K562 (cell line): Measurements from ENCODE around the gene UBE2O. TPM values are rescaled to one million over a fixed set of nuclear protein-coding genes. Genes with fewer than 3 reads are reported as not detected.
A peak's percentile ranks its signal among the peaks of the same experiment; 100 is the strongest.

Experiments used
- ARNT ChIP-seq, 2 experiments: fragments of 450-650 bp; IDR thresholded peaks; 2 replicates each; pipeline ENCODE4 v1.6.1; 2016; ENCODE audit warnings: mild to moderate bottlenecking in 1 of 2
- C11orf30 ChIP-seq: fragments of 450-650 bp; IDR thresholded peaks from 2 replicates; pipeline ENCODE4 v1.6.1; 2016; ENCODE audit warnings: low read depth, mild to moderate bottlenecking
- CXXC5 ChIP-seq: fragments of 250-450 bp; sonication (Bioruptor Pico); IDR thresholded peaks from 2 replicates; pipeline ENCODE4 v1.8.0; 2022; ENCODE audit warnings: inconsistent platforms, mild to moderate bottlenecking, moderate library complexity
- HMG20B ChIP-seq: fragments of 250-450 bp; sonication (Bioruptor Pico); IDR thresholded peaks from 2 replicates; pipeline ENCODE4 v1.5.0; 2021; ENCODE audit warnings: mild to moderate bottlenecking
- NCOR1 ChIP-seq: fragments of 450-650 bp; IDR thresholded peaks from 2 replicates; pipeline ENCODE4 v1.6.1; 2016; ENCODE audit warnings: mild to moderate bottlenecking, moderate library complexity
- NFRKB ChIP-seq: fragments of 450-650 bp; IDR thresholded peaks from 2 replicates; pipeline ENCODE4 v1.6.1; 2016; ENCODE audit warnings: low read depth
- RNF2 ChIP-seq: sonication (generic); IDR thresholded peaks from 2 replicates; pipeline ENCODE4 v1.6.1; 2016
- RUNX1 ChIP-seq: sonication (generic); IDR thresholded peaks from 2 replicates; pipeline ENCODE4 v1.6.1; 2016; ENCODE audit warnings: antibody characterized with exemption, low read depth
- SMAD3 ChIP-seq: fragments of 450-650 bp; formaldehyde crosslinking; conservative IDR thresholded peaks from 2 replicates; pipeline ENCODE4 v1.4.0; 2020; ENCODE audit warnings: mild to moderate bottlenecking
- TCF7L2 ChIP-seq: fragments of 150-350 bp; IDR thresholded peaks from 2 replicates; pipeline ENCODE4 v1.6.1; 2016; ENCODE audit warnings: low read depth, mild to moderate bottlenecking, low read length, moderate library complexity
- ZEB2 ChIP-seq: fragments of 450-650 bp; IDR thresholded peaks from 2 replicates; pipeline ENCODE4 v1.6.1; 2016
- ZNF318 ChIP-seq, 2 experiments: fragments of 450-650 bp; IDR thresholded peaks; 2 replicates each; pipeline ENCODE4 v1.6.1; 2016; ENCODE audit warnings: mild to moderate bottlenecking in 2 of 2, borderline replicate concordance in 1 of 2, low read depth in 1 of 2, moderate library complexity in 1 of 2
- polyA plus RNA-seq, 8 experiments: library from polyadenylated mRNA; depleted of rRNA in 4 of 8; stranded (reverse) in 5 of 8; unstranded in 3 of 8; fragments of >200 nt; fragmentation: Nextera tagmentation in 2 of 8; fragmentation: Illumina TruSeq in 1 of 8; extraction: Ambion mirVana in 2 of 8; extraction: Trizol in 1 of 8; gene quantifications; 2 replicates each; pipeline versions ENCODE4 v1.2.1 to v1.2.3, GENCODE V29; 2011 to 2014; ENCODE audit warnings: inconsistent platforms in 1 of 8, missing spikeins in 1 of 8
- total RNA-seq, 7 experiments: library from RNA; depleted of rRNA in 6 of 7; stranded (reverse); fragments of >200 nt in 6 of 7; fragmentation: Illumina TruSeq in 2 of 7; extraction: Trizol in 2 of 7; gene quantifications; 2 replicates each; pipeline versions ENCODE4 v1.2.1 to v1.2.3, GENCODE V29; 2011 to 2021; ENCODE audit warnings: low replicate concordance in 1 of 7
- TF ChIP-seq, protein P1 (sequence below): fragments of 450-650 bp; IDR thresholded peaks from 2 replicates; pipeline ENCODE4 v1.6.1; 2017; ENCODE audit warnings: antibody characterized with exemption, mild to moderate bottlenecking
- TF ChIP-seq, protein P2 (sequence below): fragments of 450-650 bp; IDR thresholded peaks from 2 replicates; pipeline ENCODE4 v1.6.1; 2018; ENCODE audit warnings: mild to moderate bottlenecking, low read depth; ENCODE audit not compliant: partially characterized antibody

The UBE2O gene
- total and polyA plus RNA-seq, 9 of the 15 experiments (the other 6 are each of a cell fraction or from before 2014, with no cell fraction given) = 1.6 to 39.7 (median 13.3) TPM

GRCh38 chr17:76354747-76355310 is 98.1 kb downstream of the UBE2O start (continued):
- TF ChIP-seq RNF2 = peak; percentile 73
- TF ChIP-seq NFRKB = peak; percentile 55; the same call in 1 of the 2 replicates
- no peak for TF ChIP-seq TCF7L2
- peak; percentile 94 for TF ChIP-seq C11orf30
- TF ChIP-seq, protein P1, sequence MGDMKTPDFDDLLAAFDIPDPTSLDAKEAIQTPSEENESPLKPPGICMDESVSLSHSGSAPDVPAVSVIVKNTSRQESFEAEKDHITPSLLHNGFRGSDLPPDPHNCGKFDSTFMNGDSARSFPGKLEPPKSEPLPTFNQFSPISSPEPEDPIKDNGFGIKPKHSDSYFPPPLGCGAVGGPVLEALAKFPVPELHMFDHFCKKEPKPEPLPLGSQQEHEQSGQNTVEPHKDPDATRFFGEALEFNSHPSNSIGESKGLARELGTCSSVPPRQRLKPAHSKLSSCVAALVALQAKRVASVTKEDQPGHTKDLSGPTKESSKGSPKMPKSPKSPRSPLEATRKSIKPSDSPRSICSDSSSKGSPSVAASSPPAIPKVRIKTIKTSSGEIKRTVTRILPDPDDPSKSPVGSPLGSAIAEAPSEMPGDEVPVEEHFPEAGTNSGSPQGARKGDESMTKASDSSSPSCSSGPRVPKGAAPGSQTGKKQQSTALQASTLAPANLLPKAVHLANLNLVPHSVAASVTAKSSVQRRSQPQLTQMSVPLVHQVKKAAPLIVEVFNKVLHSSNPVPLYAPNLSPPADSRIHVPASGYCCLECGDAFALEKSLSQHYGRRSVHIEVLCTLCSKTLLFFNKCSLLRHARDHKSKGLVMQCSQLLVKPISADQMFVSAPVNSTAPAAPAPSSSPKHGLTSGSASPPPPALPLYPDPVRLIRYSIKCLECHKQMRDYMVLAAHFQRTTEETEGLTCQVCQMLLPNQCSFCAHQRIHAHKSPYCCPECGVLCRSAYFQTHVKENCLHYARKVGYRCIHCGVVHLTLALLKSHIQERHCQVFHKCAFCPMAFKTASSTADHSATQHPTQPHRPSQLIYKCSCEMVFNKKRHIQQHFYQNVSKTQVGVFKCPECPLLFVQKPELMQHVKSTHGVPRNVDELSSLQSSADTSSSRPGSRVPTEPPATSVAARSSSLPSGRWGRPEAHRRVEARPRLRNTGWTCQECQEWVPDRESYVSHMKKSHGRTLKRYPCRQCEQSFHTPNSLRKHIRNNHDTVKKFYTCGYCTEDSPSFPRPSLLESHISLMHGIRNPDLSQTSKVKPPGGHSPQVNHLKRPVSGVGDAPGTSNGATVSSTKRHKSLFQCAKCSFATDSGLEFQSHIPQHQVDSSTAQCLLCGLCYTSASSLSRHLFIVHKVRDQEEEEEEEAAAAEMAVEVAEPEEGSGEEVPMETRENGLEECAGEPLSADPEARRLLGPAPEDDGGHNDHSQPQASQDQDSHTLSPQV = peak; percentile 53; the same call in 1 of the 2 replicates
- TF ChIP-seq, protein P2, sequence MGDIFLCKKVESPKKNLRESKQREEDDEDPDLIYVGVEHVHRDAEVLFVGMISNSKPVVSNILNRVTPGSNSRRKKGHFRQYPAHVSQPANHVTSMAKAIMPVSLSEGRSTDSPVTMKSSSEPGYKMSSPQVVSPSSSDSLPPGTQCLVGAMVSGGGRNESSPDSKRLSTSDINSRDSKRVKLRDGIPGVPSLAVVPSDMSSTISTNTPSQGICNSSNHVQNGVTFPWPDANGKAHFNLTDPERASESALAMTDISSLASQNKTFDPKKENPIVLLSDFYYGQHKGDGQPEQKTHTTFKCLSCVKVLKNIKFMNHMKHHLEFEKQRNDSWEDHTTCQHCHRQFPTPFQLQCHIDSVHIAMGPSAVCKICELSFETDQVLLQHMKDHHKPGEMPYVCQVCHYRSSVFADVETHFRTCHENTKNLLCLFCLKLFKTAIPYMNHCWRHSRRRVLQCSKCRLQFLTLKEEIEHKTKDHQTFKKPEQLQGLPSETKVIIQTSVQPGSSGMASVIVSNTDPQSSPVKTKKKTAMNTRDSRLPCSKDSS = no peak
- 0 out of 2 replicates have a peak, but pooled peaks have one; percentile 28 for TF ChIP-seq RUNX1
- TF ChIP-seq HMG20B (CRISPR knock-in tag) = no peak
- TF ChIP-seq CXXC5 (CRISPR knock-in tag) = peak; percentile 61
- no peak for TF ChIP-seq ZNF318 (IDR thresholded peaks at IDR 0.05; ENCODE audit: borderline replicate concordance in 1 of 2, low read depth in 1 of 2)
- TF ChIP-seq NCOR1 = peak; percentile 88
- TF ChIP-seq ARNT (IDR thresholded peaks at IDR 0.05) = peak in 1 of 2 experiments; percentile 35; a peak in 1 of 4 replicates
- TF ChIP-seq ZEB2 = 0 out of 2 replicates have a peak, but pooled peaks have one; percentile 31
- TF ChIP-seq SMAD3 (CRISPR knock-in tag) = no peak
